ENCODE data around the gene ID3.
"Not testable (repeated sequence)": the region's sequence is repeated elsewhere in the genome, so short reads cannot be mapped to it uniquely, and the experiment has no call there.

ID3 gene

GRCh38 chr1:23594149-23594907 is 35.0 kb upstream of the ID3 start:
- Histone ChIP-seq H3K27me3 (ENCODE audit: control insufficient read depth, insufficient read depth, low read length) (no peaks in the 10 kb centered on the region), H3K4me3 (ENCODE audit: low read length) (no peak overlapping the region), H3K36me3 (ENCODE audit: insufficient read depth, low read length) (no peaks in the 10 kb centered on the region), H3K9ac (ENCODE audit: low read depth, low read length) (no peak overlapping the region), H3K4me2 (ENCODE audit: low read length) (no peak overlapping the region), H3K9me3 (replicated peaks; ENCODE audit: low read length) (no peaks in the 10 kb centered on the region), H3K4me1 (ENCODE audit: control insufficient read depth, insufficient read depth, low read length) (peaks cover 16% of the 10 kb centered on the region)

GRCh38 chr1:23593556-23594148 is 34.4 kb upstream of the ID3 start:
- H3K9ac ChIP-seq (ENCODE audit: low read depth, low read length): no peak overlapping the region
- H3K4me1 ChIP-seq (ENCODE audit: control insufficient read depth, insufficient read depth, low read length): peaks cover 23% of the 10 kb centered on the region
- no peaks in the 10 kb centered on the region for H3K27me3 ChIP-seq (ENCODE audit: control insufficient read depth, insufficient read depth, low read length)
- H3K4me2 ChIP-seq (ENCODE audit: low read length): no peak overlapping the region
- no peak overlapping the region for H3K4me3 ChIP-seq (ENCODE audit: low read length)
- no peaks in the 10 kb centered on the region for H3K9me3 ChIP-seq (replicated peaks; ENCODE audit: low read length)
- H3K36me3 ChIP-seq (ENCODE audit: insufficient read depth, low read length): no peaks in the 10 kb centered on the region

- Histone ChIP-seq H3K36me3 (ENCODE audit: insufficient read depth, low read length) (no peaks in the 10 kb centered on the region), H3K4me1 (ENCODE audit: control insufficient read depth, insufficient read depth, low read length) (peaks cover 24% of the 10 kb centered on the region), H3K4me2 (ENCODE audit: low read length) (no peak overlapping the region), H3K9me3 (replicated peaks; ENCODE audit: low read length) (no peaks in the 10 kb centered on the region), H3K9ac (ENCODE audit: low read depth, low read length) (no peak overlapping the region), H3K27me3 (ENCODE audit: control insufficient read depth, insufficient read depth, low read length) (no peaks in the 10 kb centered on the region), H3K4me3 (ENCODE audit: low read length) (no peak overlapping the region)
Observed at GRCh38 chr1:23593042-23593521, 33.8 kb upstream of the ID3 start.

DNA sequence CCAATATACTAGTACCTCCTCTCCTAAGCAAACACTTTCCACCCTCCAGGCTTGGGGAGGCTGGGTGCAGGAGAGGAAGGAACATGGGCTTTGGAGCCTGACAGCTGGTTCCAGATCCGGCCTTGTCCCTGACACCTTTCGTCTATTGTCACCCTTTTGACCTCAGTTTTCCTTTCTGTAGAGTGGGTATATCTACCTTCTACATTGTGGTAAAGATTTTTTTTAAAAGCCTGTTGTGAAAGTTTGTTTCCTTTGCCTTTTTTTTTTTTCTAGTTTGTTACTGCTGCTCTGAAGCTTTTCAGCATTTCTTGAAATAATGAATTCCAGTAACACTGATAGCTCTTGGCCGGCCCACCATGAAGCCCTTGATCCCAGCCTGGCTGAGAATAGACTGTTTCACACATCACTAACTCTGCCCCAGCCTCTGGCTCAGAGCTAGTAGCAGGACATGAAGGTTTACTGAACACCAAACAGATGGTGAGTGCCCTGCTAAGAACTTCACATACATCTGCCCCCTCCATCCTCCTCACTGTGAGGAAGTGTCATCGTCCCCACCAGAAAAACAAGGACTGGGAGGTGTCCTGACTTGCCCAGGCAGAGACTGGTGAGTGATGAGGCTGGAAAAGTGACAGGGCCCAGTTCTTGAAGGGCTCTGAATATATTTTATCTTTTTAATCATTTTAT is 33.0 kb upstream of the ID3 start:
- no peaks in the 10 kb centered on the region for H3K27me3 ChIP-seq (ENCODE audit: control insufficient read depth, insufficient read depth, low read length)
- no peak overlapping the region for H3K4me2 ChIP-seq (ENCODE audit: low read length)
- no peaks in the 10 kb centered on the region for H3K9me3 ChIP-seq (replicated peaks; ENCODE audit: low read length)
- H3K36me3 ChIP-seq (ENCODE audit: insufficient read depth, low read length): no peaks in the 10 kb centered on the region
- H3K4me3 ChIP-seq (ENCODE audit: low read length): no peak overlapping the region
- peak overlapping the region; percentile 27 for H3K9ac ChIP-seq (ENCODE audit: low read depth, low read length)
- peaks cover 29% of the 10 kb centered on the region for H3K4me1 ChIP-seq (ENCODE audit: control insufficient read depth, insufficient read depth, low read length)

GRCh38 chr1:23591460-23592208 is 32.3 kb upstream of the ID3 start:
- Histone ChIP-seq H3K9me3 (replicated peaks; ENCODE audit: low read length) (no peaks in the 10 kb centered on the region), H3K4me1 (ENCODE audit: control insufficient read depth, insufficient read depth, low read length) (peaks cover 35% of the 10 kb centered on the region), H3K4me3 (ENCODE audit: low read length) (no peak overlapping the region), H3K27me3 (ENCODE audit: control insufficient read depth, insufficient read depth, low read length) (no peaks in the 10 kb centered on the region), H3K9ac (ENCODE audit: low read depth, low read length) (no peak overlapping the region), H3K4me2 (ENCODE audit: low read length) (no peak overlapping the region), H3K36me3 (ENCODE audit: insufficient read depth, low read length) (no peaks in the 10 kb centered on the region)

DNA sequence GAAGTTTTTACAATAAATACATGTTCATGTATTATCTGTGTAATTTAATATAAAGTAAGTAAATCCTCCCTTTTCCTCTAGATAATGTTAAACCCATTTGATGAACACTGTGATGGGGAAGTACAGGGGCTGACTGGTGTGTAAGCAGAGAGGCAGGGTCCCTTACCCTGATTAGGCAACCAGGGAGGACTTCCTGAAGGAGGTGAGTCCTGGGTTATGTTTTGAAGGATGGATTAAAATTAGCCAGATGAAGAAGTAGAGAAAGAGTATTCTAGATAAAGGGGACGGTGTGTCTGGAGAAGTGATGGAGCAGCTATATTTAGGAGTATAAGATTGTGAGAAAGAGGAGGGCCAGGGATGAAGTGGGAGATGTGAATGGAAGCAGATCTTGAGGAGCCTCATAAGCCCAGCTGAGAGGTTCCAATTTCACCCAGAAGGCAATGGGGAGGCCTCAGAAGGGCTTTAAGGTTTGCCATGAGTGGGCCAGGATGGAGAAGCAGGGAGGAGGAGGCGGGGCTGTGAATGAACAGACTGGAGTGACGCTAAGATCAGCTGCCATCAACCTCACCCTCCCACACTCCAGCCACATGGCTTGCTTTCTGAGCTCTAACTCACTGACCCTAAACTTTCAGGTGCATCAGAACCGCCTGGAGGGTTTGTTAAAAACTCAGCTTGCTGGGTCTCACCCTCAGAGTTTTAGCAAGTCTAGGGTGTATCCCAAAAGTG is 30.9 kb upstream of the ID3 start:
- H3K4me3 ChIP-seq (ENCODE audit: low read length): no peak overlapping the region
- no peaks in the 10 kb centered on the region for H3K27me3 ChIP-seq (ENCODE audit: control insufficient read depth, insufficient read depth, low read length)
- H3K9me3 ChIP-seq (replicated peaks; ENCODE audit: low read length): no peaks in the 10 kb centered on the region
- H3K4me1 ChIP-seq (ENCODE audit: control insufficient read depth, insufficient read depth, low read length): peaks cover 47% of the 10 kb centered on the region
- no peak overlapping the region for H3K9ac ChIP-seq (ENCODE audit: low read depth, low read length)
- no peak overlapping the region for H3K4me2 ChIP-seq (ENCODE audit: low read length)
- no peaks in the 10 kb centered on the region for H3K36me3 ChIP-seq (ENCODE audit: insufficient read depth, low read length)

DNA sequence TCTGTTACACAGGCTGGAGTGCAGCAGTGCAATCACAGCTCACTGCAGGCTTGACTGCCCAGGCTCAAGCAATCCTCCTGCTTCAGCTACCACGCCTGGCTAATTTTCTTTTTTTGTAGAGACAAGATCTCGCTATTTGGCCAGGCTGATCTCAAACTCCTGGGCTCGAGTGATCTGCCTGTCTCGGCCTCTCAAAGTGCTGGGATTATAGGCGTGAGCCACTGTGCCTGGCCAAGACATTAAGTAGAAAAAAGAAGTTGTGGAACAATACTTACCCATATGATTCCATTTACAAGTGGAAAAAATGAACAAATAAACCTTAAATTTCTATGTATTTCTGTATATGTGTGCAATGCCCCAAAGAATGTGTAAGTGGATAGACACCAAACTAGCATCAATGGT is 30.3 kb upstream of the ID3 start:
- Histone ChIP-seq H3K4me1 (ENCODE audit: control insufficient read depth, insufficient read depth, low read length) (peaks cover 49% of the 10 kb centered on the region), H3K9me3 (replicated peaks; ENCODE audit: low read length) (no peaks in the 10 kb centered on the region), H3K9ac (ENCODE audit: low read depth, low read length) (no peak overlapping the region), H3K27me3 (ENCODE audit: control insufficient read depth, insufficient read depth, low read length) (no peaks in the 10 kb centered on the region), H3K4me2 (ENCODE audit: low read length) (no peak overlapping the region), H3K4me3 (ENCODE audit: low read length) (no peak overlapping the region), H3K36me3 (ENCODE audit: insufficient read depth, low read length) (no peaks in the 10 kb centered on the region)

DNA sequence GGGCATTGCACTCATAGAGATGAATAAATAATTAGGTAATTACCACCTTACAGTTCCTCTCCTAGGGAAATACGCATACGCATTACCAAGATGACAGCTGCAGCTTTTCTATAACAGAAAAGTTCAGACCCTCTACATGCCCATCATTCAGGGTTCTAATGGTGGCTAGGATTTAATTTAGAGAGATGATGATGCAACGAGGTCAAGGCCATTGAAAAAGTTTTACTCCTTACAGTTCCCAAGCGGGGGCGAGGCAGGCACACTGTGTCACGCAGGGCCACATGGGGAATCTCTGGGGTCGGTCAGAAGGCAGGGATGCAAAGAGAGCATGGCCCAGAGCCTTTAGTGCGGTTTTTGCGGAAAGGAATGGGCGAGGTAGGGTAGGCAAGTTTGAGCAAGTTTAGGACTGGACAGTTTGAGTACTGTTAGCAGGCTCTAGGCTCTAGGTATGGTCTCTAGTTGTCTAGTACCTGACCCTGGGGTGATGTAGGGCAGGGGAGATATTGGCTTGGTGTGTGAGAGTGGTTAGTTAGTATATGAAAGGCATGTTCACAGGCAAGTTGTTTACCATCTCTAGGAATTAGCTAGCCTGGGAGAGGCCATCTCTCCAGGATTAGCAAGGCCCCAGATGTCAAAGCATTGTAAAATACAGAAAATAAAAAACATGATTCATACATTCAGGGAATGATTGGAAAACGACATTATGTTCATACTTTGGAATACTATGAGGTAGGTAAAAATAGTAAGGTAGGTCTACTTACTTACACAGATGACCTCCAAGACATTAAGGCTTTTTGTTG is 29.6 kb upstream of the ID3 start:
- H3K4me3 ChIP-seq (ENCODE audit: low read length): no peak overlapping the region
- H3K4me2 ChIP-seq (ENCODE audit: low read length): no peak overlapping the region
- no peaks in the 10 kb centered on the region for H3K9me3 ChIP-seq (replicated peaks; ENCODE audit: low read length)
- no peaks in the 10 kb centered on the region for H3K36me3 ChIP-seq (ENCODE audit: insufficient read depth, low read length)
- H3K27me3 ChIP-seq (ENCODE audit: control insufficient read depth, insufficient read depth, low read length): no peaks in the 10 kb centered on the region
- peaks cover 49% of the 10 kb centered on the region for H3K4me1 ChIP-seq (ENCODE audit: control insufficient read depth, insufficient read depth, low read length)
- no peak overlapping the region for H3K9ac ChIP-seq (ENCODE audit: low read depth, low read length)

- peak overlapping the region; percentile 81 for H3K9ac ChIP-seq (ENCODE audit: low read depth, low read length)
Observed at GRCh38 chr1:23585321-23586022, 26.2 kb upstream of the ID3 start.

GRCh38 chr1:23583727-23584126 is 24.4 kb upstream of the ID3 start:
- H3K4me3 ChIP-seq (ENCODE audit: low read length); H3K4me2 ChIP-seq (ENCODE audit: low read length); H3K9me3 ChIP-seq (replicated peaks; ENCODE audit: low read length); H3K27me3 ChIP-seq (ENCODE audit: control insufficient read depth, insufficient read depth, low read length); H3K36me3 ChIP-seq (ENCODE audit: insufficient read depth, low read length): not testable (repeated sequence)
- Histone ChIP-seq H3K4me1 (ENCODE audit: control insufficient read depth, insufficient read depth, low read length) (peaks cover 46% of the 10 kb centered on the region), H3K9ac (ENCODE audit: low read depth, low read length) (peak overlapping the region; percentile 35)

More at GRCh38 chr1:23585321-23586022, 26.2 kb upstream of the ID3 start:
- H3K4me3 ChIP-seq (ENCODE audit: low read length): peak overlapping the region; percentile 38
- peaks cover 57% of the 10 kb centered on the region for H3K4me1 ChIP-seq (ENCODE audit: control insufficient read depth, insufficient read depth, low read length)
- H3K36me3 ChIP-seq (ENCODE audit: insufficient read depth, low read length): no peaks in the 10 kb centered on the region
- H3K27me3 ChIP-seq (ENCODE audit: control insufficient read depth, insufficient read depth, low read length): no peaks in the 10 kb centered on the region
- peak overlapping the region; percentile 74 for H3K4me2 ChIP-seq (ENCODE audit: low read length)
- no peaks in the 10 kb centered on the region for H3K9me3 ChIP-seq (replicated peaks; ENCODE audit: low read length)
